Measurements from ENCODE around the gene GJB3. TPM values are rescaled to one million over a fixed set of nuclear protein-coding genes. Genes with fewer than 3 reads are reported as not detected.

The GJB3 gene
- total and polyA plus RNA-seq, 9 of the 15 experiments (the other 6 are each of a cell fraction or from before 2014, with no cell fraction given): not detected

- peak; percentile 68 for TF ChIP-seq REST (IDR thresholded peaks at IDR 0.05; ENCODE audit: borderline replicate concordance)
- no peak for TF ChIP-seq REST (CRISPR knock-in tag; IDR thresholded peaks at IDR 0.05; ENCODE audit: low read depth)
- no peak for TF ChIP-seq ZBED1 (IDR thresholded peaks at IDR 0.05)
- peak; percentile 33 for TF ChIP-seq CTCFL (IDR thresholded peaks at IDR 0.05; ENCODE audit: borderline replicate concordance, insufficient read depth, low read depth, low read length, poor library complexity, severe bottlenecking)
- TF ChIP-seq POLR3G (IDR thresholded peaks at IDR 0.05; ENCODE audit: extremely low read depth, insufficient read length, insufficient replicate concordance): no peak
- peak in 1 of 3 experiments; percentile 23 for TF ChIP-seq YY1 (IDR thresholded peaks at IDR 0.05; ENCODE audit: borderline replicate concordance in 1 of 3, control insufficient read depth in 1 of 3, extremely low read depth in 1 of 3, insufficient read depth in 3 of 3, insufficient read length in 1 of 3, insufficient replicate concordance in 2 of 3, low read depth in 1 of 3, low read length in 2 of 3)
- TF ChIP-seq ZFP36 (IDR thresholded peaks at IDR 0.05; ENCODE audit: low read depth, low read length, partially characterized antibody): peak; percentile 84
- peak; percentile 83 for TF ChIP-seq RB1 (IDR thresholded peaks at IDR 0.05; ENCODE audit: low read depth)
- TF ChIP-seq RAD21 (CRISPR knock-in tag; conservative IDR thresholded peaks at IDR 0.05 in 1 of 2, IDR thresholded peaks at IDR 0.05 in 1 of 2): peak; percentile 82 to 94
- TF ChIP-seq TFAP4 (CRISPR knock-in tag; IDR thresholded peaks at IDR 0.05; ENCODE audit: borderline replicate concordance): peak; percentile 51; the same call in 1 of the 2 replicates
Observed at GRCh38 chr1:34742667-34743270, 38.2 kb upstream of the GJB3 start (continued).

All from K562 (cell line).